Tibial nerve (tissue), 3 donors: ENCODE data around the gene ATP8A1.

Source experiments
- CTCF ChIP-seq, 5 experiments: fragments of 200-600 bp in 3 of 5; fragments of 450-650 bp in 2 of 5; sonication (generic) in 3 of 5; IDR thresholded peaks; one replicate each; pipeline ENCODE4 v1.5.1; 2016 to 2019; ENCODE audit warnings: antibody characterized with exemption in 5 of 5, mild to moderate bottlenecking in 3 of 5, moderate library complexity in 2 of 5
- POLR2A ChIP-seq, 2 donors: fragments of 450-650 bp; IDR thresholded peaks; one replicate each; pipeline ENCODE4 v1.6.1; 2017; ENCODE audit warnings: antibody characterized with exemption in 2 of 2, mild to moderate bottlenecking in 2 of 2, moderate library complexity in 2 of 2

GRCh38 chr4:42391355-42391664 lies 265.6 kb downstream of the ATP8A1 start:
- TF ChIP-seq CTCF (IDR thresholded peaks at IDR 0.05) (no peak), POLR2A (IDR thresholded peaks at IDR 0.05) (no peak)
